ENCODE measurements around the gene HBG1.

- TF ChIP-seq ZNF133 (tag by site-specific recombination; IDR thresholded peaks at IDR 0.05), result no peak
- no peak for TF ChIP-seq ZNF571 (tag by site-specific recombination; IDR thresholded peaks at IDR 0.05)
- no peak for TF ChIP-seq ZNF19 (tag by site-specific recombination; IDR thresholded peaks at IDR 0.05; ENCODE audit: low read depth)
- TF ChIP-seq ZNF558 (tag by site-specific recombination; IDR thresholded peaks at IDR 0.05), result no peak
- no peak for TF ChIP-seq FEZF1 (tag by site-specific recombination; IDR thresholded peaks at IDR 0.05)
These were observed 9.6 kb downstream of the HBG1 start for GRCh38 chr11:5240056-5240455.
